ENCODE data around the gene HPGD. TPM values are rescaled to one million over a fixed set of nuclear protein-coding genes. Genes with fewer than 3 reads are reported as not detected.

HPGD gene
- total RNA-seq, 1 experiment from 2014 or later = 0.66 TPM

DNA sequence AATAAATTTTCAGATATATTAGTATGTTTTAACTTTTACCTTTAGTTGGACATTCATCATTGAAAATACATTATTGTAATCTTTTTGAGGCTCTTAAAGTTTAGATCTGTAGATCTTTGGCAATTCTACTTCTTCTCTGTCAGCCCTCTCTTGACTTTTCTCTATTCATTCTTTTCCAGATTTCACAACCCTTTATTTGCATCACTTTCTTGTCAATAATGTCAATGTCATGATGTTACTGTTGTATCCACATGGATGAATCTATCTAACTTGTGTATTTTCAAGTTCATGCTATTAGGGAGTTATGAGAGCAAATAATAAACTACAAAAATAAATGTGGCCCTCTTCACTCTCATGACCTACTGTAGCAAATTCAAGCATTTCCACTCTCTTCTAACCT lies 23.0 kb upstream of the HPGD start:
- Histone ChIP-seq H3K9me3 (ENCODE audit: control insufficient read depth in 1 of 2, insufficient read depth in 1 of 2, low read depth in 1 of 2, low read length in 2 of 2) (no peaks in the 10 kb centered on the region), H3K27me3 (ENCODE audit: insufficient read depth, low read length) (no peaks in the 10 kb centered on the region), H3K36me3 (ENCODE audit: control insufficient read depth in 1 of 2, insufficient read depth in 2 of 2, low read length in 2 of 2) (no peaks in the 10 kb centered on the region), H3K9ac (ENCODE audit: low read length) (no peak overlapping the region), H3K79me2 (ENCODE audit: insufficient read depth, low read length) (no peaks in the 10 kb centered on the region), H3K4me2 (ENCODE audit: low read length) (no peak overlapping the region), H3K4me3 (replicated peaks in 1 of 2; ENCODE audit: low read depth in 1 of 2, low read length in 2 of 2) (no peak overlapping the region), H3K27ac (ENCODE audit: low read depth, low read length) (no peak overlapping the region), H3K9me2 (ENCODE audit: insufficient read depth) (no peaks in the 10 kb centered on the region), H3K4me1 (ENCODE audit: control insufficient read depth in 1 of 2, insufficient read depth in 2 of 2, low read length in 2 of 2) (no peaks in the 10 kb centered on the region), H2AFZ (ENCODE audit: low read depth, low read length, poor library complexity, severe bottlenecking) (no peak overlapping the region), H4K20me1 (ENCODE audit: insufficient read depth) (no peaks in the 10 kb centered on the region)
- CTCF ChIA-PET = no interaction called here
- RAD21 ChIA-PET (ENCODE audit: low non-redundant PET in 1 of 2, low total read pairs in 2 of 2, uncharacterized antibody in 2 of 2, unreplicated experiment in 2 of 2) = no interaction called here
- POLR2A ChIA-PET = no interaction called here
- DNase-seq (ENCODE audit: low read depth, low spot score) (no peak), ATAC-seq (no peak)
- TF ChIP-seq POLR2AphosphoS5 (IDR thresholded peaks at IDR 0.05; ENCODE audit: low read depth, low read length) = no peak
- no peak for TF ChIP-seq CEBPB (IDR thresholded peaks at IDR 0.05; ENCODE audit: low read depth)
- no peak for TF ChIP-seq ELF1 (IDR thresholded peaks at IDR 0.05; ENCODE audit: borderline replicate concordance, low read depth)
- TF ChIP-seq, protein P1, sequence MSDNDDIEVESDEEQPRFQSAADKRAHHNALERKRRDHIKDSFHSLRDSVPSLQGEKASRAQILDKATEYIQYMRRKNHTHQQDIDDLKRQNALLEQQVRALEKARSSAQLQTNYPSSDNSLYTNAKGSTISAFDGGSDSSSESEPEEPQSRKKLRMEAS (IDR thresholded peaks at IDR 0.05) = no peak
- no peak for TF ChIP-seq RAD21 (IDR thresholded peaks at IDR 0.05; ENCODE audit: low read depth)
- TF ChIP-seq, protein P2, sequence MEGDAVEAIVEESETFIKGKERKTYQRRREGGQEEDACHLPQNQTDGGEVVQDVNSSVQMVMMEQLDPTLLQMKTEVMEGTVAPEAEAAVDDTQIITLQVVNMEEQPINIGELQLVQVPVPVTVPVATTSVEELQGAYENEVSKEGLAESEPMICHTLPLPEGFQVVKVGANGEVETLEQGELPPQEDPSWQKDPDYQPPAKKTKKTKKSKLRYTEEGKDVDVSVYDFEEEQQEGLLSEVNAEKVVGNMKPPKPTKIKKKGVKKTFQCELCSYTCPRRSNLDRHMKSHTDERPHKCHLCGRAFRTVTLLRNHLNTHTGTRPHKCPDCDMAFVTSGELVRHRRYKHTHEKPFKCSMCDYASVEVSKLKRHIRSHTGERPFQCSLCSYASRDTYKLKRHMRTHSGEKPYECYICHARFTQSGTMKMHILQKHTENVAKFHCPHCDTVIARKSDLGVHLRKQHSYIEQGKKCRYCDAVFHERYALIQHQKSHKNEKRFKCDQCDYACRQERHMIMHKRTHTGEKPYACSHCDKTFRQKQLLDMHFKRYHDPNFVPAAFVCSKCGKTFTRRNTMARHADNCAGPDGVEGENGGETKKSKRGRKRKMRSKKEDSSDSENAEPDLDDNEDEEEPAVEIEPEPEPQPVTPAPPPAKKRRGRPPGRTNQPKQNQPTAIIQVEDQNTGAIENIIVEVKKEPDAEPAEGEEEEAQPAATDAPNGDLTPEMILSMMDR (IDR thresholded peaks at IDR 0.05 in 2 of 3, conservative IDR thresholded peaks at IDR 0.05 in 1 of 3; ENCODE audit: borderline replicate concordance in 1 of 3, insufficient read depth in 1 of 3, low read depth in 2 of 3, low read length in 2 of 3) = no peak
- TF ChIP-seq POLR2A (IDR thresholded peaks at IDR 0.05; ENCODE audit: borderline replicate concordance, extremely low read depth, insufficient read depth, insufficient read length) = no peak
- no peak for TF ChIP-seq ATF3 (IDR thresholded peaks at IDR 0.05)
- no peak for TF ChIP-seq CBX3 (IDR thresholded peaks at IDR 0.05; ENCODE audit: low read depth)
- TF ChIP-seq, protein P3, sequence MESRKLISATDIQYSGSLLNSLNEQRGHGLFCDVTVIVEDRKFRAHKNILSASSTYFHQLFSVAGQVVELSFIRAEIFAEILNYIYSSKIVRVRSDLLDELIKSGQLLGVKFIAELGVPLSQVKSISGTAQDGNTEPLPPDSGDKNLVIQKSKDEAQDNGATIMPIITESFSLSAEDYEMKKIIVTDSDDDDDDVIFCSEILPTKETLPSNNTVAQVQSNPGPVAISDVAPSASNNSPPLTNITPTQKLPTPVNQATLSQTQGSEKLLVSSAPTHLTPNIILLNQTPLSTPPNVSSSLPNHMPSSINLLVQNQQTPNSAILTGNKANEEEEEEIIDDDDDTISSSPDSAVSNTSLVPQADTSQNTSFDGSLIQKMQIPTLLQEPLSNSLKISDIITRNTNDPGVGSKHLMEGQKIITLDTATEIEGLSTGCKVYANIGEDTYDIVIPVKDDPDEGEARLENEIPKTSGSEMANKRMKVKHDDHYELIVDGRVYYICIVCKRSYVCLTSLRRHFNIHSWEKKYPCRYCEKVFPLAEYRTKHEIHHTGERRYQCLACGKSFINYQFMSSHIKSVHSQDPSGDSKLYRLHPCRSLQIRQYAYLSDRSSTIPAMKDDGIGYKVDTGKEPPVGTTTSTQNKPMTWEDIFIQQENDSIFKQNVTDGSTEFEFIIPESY (IDR thresholded peaks at IDR 0.05; ENCODE audit: extremely low read depth, insufficient replicate concordance, low read length) = no peak
- TF ChIP-seq FOSL1 (IDR thresholded peaks at IDR 0.05; ENCODE audit: low read depth) = no peak
- no peak for TF ChIP-seq JUND (IDR thresholded peaks at IDR 0.05)
- no peak for TF ChIP-seq SIN3A (IDR thresholded peaks at IDR 0.05; ENCODE audit: low read depth)
- TF ChIP-seq ZFX (IDR thresholded peaks at IDR 0.05) = no peak
- TF ChIP-seq YY1 (IDR thresholded peaks at IDR 0.05; ENCODE audit: extremely low read depth, insufficient replicate concordance, low read depth, low read length) = no peak
- TF ChIP-seq ZNF274 (IDR thresholded peaks at IDR 0.05; ENCODE audit: low read depth, low read length) = no peak
- no peak for TF ChIP-seq EGR1 (IDR thresholded peaks at IDR 0.05; ENCODE audit: low read depth)
- BruUV-seq (replicated peaks) = no TSS peak
- intact Hi-C loops (cut with micrococcal nuclease) = no loop called here

All from HCT116 (cell line).